ENCODE results near the gene UNC5B. TPM values are rescaled to one million over a fixed set of nuclear protein-coding genes. Genes with fewer than 3 reads are reported as not detected.

UNC5B gene
- total RNA-seq, 2 experiments from 2014 or later: not detected

DNA sequence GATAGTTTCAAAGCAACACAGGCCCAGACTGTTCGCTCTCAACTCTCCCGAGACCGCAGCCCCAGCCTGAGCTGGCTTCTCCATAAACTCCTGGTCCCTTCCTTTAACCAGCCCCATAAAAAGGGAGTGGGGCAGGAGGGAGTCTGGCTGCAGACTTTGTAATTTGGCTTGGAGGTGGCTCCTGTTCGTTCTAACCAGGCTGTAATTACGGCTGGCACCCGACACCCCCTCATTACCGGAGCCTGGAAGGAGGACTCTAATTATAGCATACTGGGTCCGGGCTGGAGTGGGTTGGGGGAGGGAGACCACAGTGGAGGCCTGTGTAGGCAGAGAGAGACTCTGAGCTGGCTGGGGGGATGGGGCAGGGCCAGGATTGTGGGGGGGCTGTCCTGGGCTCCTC, 49.7 kb downstream of the UNC5B start:
- Mint-ChIP-seq H3K4me1 (no peaks in the 10 kb centered on the region), H3K4me3 (no peak overlapping the region), H3K27me3 (peaks cover 3% of the 10 kb centered on the region), H3K36me3 (ENCODE audit: low read depth) (no peaks in the 10 kb centered on the region), H3K27ac (no peak overlapping the region), H3K9me3 (no peaks in the 10 kb centered on the region)
- ChIA-PET POLR2A (no interaction called here), CTCF (no interaction called here)
- DNase-seq: no peak

DNA sequence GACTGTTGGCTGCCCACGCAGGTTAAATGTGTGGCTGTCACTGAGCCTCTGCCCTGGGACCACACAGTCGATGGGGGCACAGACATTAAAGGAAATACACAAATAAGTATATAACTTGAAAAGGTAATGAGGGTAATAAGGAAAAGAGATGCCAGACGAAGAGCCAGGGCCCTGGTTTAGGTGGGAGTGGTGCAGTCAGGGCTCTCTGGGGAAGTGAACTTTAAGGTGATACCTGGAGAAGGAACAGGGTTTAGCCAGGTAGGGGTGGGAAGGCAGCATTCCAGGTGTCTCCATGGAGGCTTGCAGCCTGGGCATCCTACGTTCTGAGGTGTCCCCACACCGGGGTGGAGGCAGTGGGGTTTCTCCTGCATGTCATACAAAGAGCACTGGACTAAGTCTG, 50.4 kb downstream of the UNC5B start:
- Mint-ChIP-seq H3K9me3 (no peaks in the 10 kb centered on the region), H3K27ac (no peak overlapping the region), H3K36me3 (ENCODE audit: low read depth) (no peaks in the 10 kb centered on the region), H3K27me3 (no peaks in the 10 kb centered on the region), H3K4me3 (no peak overlapping the region), H3K4me1 (no peaks in the 10 kb centered on the region)
- ChIA-PET CTCF (no interaction called here), POLR2A (no interaction called here)
- no peak for DNase-seq

DNA sequence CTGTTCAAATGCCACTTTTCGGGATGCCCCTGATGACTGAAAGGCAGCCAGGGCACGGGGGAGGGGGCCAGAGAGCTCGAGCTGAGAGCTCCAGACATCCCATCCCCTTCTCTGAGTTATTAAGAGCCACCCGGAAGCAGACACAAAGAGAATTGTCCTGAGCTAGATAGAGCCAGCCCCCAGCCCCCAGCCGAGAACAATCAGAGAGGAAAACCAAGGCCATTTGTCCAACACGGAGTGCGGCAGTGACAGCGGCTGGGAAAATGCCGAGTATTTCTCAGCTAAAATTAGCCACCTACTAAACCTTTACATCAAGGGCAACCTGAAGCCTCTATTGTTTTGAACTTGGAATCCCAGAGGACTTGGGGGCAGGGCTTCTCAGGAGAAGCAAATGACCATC, 51.0 kb downstream of the UNC5B start:
- no peak for DNase-seq
- H3K4me3 Mint-ChIP-seq: no peak overlapping the region
- ChIA-PET CTCF (no interaction called here), POLR2A (no interaction called here)
- no peaks in the 10 kb centered on the region for H3K9me3 Mint-ChIP-seq
- no peaks in the 10 kb centered on the region for H3K4me1 Mint-ChIP-seq
- no peak overlapping the region for H3K27ac Mint-ChIP-seq
- no peaks in the 10 kb centered on the region for H3K36me3 Mint-ChIP-seq (ENCODE audit: low read depth)
- no peaks in the 10 kb centered on the region for H3K27me3 Mint-ChIP-seq

DNA sequence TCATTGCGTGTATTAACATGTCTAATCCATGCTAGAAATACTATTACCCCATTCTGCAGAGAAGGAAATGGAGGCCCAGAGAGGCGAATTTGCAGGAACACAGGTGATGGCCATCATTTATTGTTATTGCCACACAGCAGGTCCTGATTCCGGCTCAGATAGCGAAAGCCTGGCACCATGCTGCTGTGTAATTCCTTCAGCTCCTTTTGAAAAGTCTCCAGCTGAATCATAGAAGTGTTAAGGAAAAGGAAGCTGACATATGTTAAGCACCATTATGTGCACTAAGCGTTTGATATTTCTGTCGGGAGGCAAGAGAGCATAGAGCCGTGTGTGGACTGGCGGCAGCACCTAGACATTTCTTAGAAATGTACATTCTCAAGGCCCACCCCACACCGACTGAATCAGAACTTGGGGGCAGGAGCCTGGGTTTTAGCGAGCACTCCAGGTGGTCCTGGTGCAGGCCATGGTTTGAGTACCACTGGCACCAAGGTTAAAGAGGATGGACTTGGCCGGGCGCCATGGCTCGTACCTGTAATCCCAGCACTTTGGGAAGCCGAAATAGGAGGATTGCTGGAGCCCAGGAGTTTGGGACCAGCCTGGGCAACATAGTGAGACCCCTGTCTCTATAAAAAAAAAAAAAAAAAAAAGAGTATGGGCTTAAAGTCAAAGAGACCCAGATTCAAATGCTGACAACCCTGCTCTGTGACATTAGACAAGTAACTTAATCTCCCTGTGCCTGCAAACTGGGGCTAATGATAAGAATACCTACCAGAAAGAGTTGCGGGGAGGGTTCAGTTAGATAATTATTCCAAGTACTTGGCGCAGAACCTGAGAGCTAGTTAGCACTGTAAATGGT, 52.2 kb downstream of the UNC5B start:
- ChIA-PET CTCF (no interaction called here), POLR2A (no interaction called here)
- no peak overlapping the region for H3K27ac Mint-ChIP-seq
- no peak overlapping the region for H3K4me3 Mint-ChIP-seq
- no peaks in the 10 kb centered on the region for H3K27me3 Mint-ChIP-seq
- H3K36me3 Mint-ChIP-seq (ENCODE audit: low read depth): no peaks in the 10 kb centered on the region
- no peak for DNase-seq
- no peaks in the 10 kb centered on the region for H3K9me3 Mint-ChIP-seq
- no peaks in the 10 kb centered on the region for H3K4me1 Mint-ChIP-seq

DNA sequence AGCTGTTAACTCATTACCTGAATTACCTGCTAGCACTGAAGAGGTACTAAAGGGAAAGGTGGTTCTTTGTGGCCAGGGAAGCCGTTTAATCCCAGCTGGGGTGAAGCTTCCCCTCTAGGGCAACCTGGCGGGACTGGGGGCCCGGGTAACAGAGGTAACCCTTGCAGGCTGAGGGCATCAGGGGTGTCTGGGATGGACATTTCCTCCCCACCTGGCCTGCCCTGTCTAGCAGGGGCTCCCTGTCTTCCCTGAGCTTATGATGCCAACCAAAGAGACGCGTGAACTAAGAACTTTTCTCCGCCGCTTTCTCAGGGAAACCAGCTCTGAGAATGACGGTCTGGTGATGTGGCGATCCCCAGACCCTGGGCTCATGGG, 52.8 kb downstream of the UNC5B start:
- Mint-ChIP-seq H3K27ac (no peak overlapping the region), H3K27me3 (no peaks in the 10 kb centered on the region), H3K36me3 (ENCODE audit: low read depth) (no peaks in the 10 kb centered on the region), H3K4me3 (no peak overlapping the region), H3K4me1 (no peaks in the 10 kb centered on the region), H3K9me3 (no peaks in the 10 kb centered on the region)
- no peak for DNase-seq
- POLR2A ChIA-PET: no interaction called here
- CTCF ChIA-PET: no interaction called here

DNA sequence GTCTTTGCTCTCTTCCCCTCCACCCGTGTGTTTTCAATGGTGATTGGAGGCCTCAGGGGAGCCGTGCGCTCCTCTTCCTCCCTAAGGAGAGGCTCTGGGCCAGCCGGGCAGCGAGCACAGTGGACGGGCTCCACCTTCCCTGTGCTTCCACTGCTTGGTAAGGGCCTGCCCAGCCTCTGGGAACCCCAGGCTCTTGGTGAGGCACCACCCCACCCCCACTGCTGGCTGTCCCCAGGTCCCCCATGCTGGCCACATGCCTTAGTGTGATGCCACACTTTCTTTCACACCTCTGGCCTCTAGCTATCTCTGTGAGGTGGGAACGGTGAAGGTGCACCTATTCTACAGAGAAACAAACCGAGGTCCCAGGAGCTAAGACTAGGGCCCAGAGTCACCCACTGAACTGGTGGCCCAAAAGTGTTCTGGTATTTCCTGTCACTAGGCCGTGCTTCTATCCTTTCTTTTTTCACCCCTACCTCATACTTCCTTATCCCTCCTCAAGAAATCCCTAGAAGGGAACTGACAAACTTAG, 53.3 kb downstream of the UNC5B start:
- Mint-ChIP-seq H3K9me3 (no peaks in the 10 kb centered on the region), H3K27ac (no peak overlapping the region), H3K4me1 (no peaks in the 10 kb centered on the region), H3K27me3 (no peaks in the 10 kb centered on the region), H3K4me3 (no peak overlapping the region), H3K36me3 (ENCODE audit: low read depth) (no peaks in the 10 kb centered on the region)
- no peak for DNase-seq
- POLR2A ChIA-PET: no interaction called here
- CTCF ChIA-PET: no interaction called here

DNA sequence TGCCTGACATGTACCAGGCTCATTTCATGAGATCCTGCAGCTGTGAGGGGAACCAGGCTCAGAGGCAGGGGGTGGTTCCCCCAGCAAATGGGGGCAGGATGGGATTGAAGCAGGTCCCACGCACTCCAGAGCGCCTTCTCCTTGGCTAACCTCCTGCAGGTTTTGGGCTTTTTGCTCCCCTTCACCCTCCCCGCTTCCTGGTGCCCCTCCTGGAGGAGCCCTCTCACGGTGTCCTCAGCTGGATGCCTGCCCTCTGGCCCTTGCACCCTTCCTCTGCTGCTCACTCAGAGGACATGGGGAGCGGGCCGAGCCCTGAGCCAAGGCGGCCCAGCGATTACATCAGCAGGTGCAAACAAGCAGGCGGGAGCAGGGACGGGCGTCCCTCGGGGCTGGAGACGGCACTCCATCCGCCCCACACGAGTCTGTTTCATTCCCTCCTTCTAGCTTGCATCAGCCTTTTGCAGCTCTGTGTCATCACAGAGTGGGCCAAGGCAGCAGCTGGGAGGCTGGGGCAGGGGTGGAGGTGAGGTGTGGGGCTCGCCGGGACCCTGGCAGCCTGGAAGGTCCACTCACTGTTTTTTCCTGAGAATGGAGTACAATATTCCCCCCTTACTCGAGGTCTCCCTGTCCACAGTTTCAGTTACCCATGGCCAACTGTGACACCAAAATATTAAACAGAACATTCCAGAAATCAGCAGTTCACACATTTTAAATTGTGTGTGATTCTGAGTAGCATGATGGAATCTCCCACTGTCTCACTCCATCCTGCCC, 54.0 kb downstream of the UNC5B start:
- no peak for DNase-seq
- no peak overlapping the region for H3K4me3 Mint-ChIP-seq
- no peaks in the 10 kb centered on the region for H3K36me3 Mint-ChIP-seq (ENCODE audit: low read depth)
- no peaks in the 10 kb centered on the region for H3K9me3 Mint-ChIP-seq
- H3K4me1 Mint-ChIP-seq: no peaks in the 10 kb centered on the region
- no peaks in the 10 kb centered on the region for H3K27me3 Mint-ChIP-seq
- H3K27ac Mint-ChIP-seq: no peak overlapping the region
- ChIA-PET POLR2A (no interaction called here), CTCF (no interaction called here)

DNA sequence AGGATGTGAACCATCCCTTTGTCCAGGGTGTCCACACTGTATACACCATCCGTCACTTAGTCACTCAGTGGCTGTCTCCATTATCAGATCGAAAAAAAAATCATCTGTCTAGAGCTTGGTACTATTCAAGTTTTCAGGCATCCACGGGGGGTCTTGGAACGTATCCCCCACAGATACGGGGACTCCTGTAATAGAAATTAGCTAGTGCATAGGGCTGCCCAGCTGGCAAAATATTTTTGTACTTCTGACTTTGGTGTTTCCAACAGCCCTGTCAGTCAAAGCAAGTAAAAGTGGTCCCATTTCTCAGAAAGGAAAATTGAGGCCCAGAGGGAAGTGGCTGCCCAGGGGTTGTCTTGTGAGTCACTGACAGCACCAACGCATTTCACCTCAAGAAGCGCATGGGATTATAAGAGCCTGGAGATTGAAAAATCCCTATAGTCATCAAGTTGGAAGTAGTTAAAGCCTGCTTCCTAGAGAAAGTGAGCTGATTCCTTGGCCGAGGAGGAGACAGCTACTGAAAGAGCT, 54.6 kb downstream of the UNC5B start:
- H3K36me3 Mint-ChIP-seq (ENCODE audit: low read depth): no peaks in the 10 kb centered on the region
- H3K9me3 Mint-ChIP-seq: no peaks in the 10 kb centered on the region
- no peak overlapping the region for H3K27ac Mint-ChIP-seq
- H3K4me3 Mint-ChIP-seq: no peak overlapping the region
- POLR2A ChIA-PET: no interaction called here
- H3K27me3 Mint-ChIP-seq: no peaks in the 10 kb centered on the region
- DNase-seq: no peak
- no peaks in the 10 kb centered on the region for H3K4me1 Mint-ChIP-seq
- CTCF ChIA-PET: interaction anchor here (0.7 kb wide), 1 partner anchor 647 kb away, joined by 3 read pairs; no protein-coding TSS in a partner anchor

DNA sequence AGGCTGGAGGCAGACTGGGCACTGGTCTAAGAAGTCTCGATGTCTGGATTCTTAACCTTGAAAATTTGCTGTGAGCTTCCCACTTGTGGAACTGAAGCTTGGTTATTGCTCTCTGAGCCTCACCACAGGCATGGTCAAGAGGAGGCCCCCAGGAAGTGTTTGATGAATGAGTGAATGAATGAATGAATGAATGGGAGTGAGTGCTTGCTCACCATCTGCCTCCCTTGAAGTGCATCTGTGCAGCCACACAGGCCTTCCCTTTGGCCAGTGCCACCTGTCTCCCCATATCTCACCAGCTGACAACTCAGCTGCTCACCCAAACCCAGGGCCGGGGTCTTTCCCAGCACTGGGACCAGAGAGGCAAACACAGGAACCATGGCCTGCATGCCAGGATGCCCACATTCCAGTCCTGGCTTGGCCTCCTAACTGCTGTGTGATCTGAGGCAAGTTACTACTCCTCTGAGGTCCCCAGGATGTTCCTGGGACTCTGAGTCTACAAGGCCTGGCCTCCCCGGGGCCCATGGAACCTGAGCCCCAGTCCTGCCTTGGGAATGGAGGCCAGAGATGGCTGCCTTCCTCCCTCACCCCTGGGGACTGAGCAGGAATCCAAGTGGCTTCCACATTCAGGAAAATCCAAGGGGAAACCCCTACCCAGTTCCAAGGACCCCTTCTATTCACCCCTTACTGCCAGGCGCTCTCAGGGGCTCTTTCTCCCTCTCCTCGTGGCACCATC, 55.3 kb downstream of the UNC5B start:
- no peak overlapping the region for H3K27ac Mint-ChIP-seq
- no peaks in the 10 kb centered on the region for H3K9me3 Mint-ChIP-seq
- H3K27me3 Mint-ChIP-seq: no peaks in the 10 kb centered on the region
- no peak for DNase-seq
- no peak overlapping the region for H3K4me3 Mint-ChIP-seq
- H3K36me3 Mint-ChIP-seq (ENCODE audit: low read depth): no peaks in the 10 kb centered on the region
- no peaks in the 10 kb centered on the region for H3K4me1 Mint-ChIP-seq
- ChIA-PET POLR2A (no interaction called here), CTCF (interaction anchor here (0.7 kb wide), 1 partner anchor 648 kb away, joined by 3 read pairs; no protein-coding TSS in a partner anchor)

DNA sequence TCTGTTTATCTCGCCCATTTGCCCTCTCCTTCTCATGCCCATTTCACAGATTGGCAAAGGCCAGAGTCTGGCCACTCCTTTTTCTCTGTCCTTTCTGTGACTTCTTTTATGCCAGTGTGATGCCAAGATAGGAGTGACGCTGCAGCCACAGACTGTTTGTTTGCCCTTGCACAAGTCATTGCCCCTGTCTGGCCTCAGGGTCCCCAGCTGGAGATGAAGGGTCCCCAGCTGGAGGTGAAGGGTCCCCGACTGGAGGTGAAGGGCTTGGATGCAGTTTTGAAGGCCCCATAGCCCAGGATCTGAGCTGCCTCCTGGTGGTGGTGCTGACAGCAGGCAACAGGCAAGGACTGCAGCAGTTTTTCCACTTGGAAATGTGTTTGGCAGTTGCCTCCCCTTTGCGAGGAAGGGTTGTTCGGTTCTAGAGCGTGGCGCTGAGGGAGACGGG, 55.9 kb downstream of the UNC5B start:
- no peaks in the 10 kb centered on the region for H3K27me3 Mint-ChIP-seq
- ChIA-PET POLR2A (no interaction called here), CTCF (no interaction called here)
- H3K4me1 Mint-ChIP-seq: no peaks in the 10 kb centered on the region
- DNase-seq: no peak
- H3K36me3 Mint-ChIP-seq (ENCODE audit: low read depth): no peaks in the 10 kb centered on the region
- no peak overlapping the region for H3K27ac Mint-ChIP-seq
- H3K4me3 Mint-ChIP-seq: no peak overlapping the region
- no peaks in the 10 kb centered on the region for H3K9me3 Mint-ChIP-seq

DNA sequence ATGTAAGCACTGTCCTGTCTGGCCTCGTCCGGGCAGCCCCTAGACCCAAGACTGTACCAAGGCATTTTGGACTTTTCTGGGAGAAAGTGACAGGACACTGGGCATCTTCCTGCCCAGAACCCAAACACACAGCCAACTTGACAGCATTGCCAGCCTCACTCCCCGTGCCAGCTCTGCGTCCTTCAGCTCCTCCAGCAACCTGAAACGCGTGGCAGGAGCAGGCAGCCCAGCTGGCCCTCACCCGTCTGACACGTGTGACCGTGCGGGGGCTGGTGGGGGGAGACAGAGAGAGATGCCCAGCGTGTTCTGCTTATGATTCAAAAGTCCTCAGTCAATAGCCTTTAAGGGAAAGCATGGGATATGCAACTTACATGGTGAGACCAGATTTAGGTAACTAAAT, 56.4 kb downstream of the UNC5B start:
- ChIA-PET POLR2A (no interaction called here), CTCF (interaction anchor here (0.6 kb wide), 1 partner anchor 13 kb away, joined by 3 read pairs; no protein-coding TSS in a partner anchor)
- no peak for DNase-seq
- H3K27ac Mint-ChIP-seq: no peak overlapping the region
- H3K9me3 Mint-ChIP-seq: no peaks in the 10 kb centered on the region
- no peaks in the 10 kb centered on the region for H3K4me1 Mint-ChIP-seq
- H3K27me3 Mint-ChIP-seq: no peaks in the 10 kb centered on the region
- no peak overlapping the region for H3K4me3 Mint-ChIP-seq
- H3K36me3 Mint-ChIP-seq (ENCODE audit: low read depth): no peaks in the 10 kb centered on the region

DNA sequence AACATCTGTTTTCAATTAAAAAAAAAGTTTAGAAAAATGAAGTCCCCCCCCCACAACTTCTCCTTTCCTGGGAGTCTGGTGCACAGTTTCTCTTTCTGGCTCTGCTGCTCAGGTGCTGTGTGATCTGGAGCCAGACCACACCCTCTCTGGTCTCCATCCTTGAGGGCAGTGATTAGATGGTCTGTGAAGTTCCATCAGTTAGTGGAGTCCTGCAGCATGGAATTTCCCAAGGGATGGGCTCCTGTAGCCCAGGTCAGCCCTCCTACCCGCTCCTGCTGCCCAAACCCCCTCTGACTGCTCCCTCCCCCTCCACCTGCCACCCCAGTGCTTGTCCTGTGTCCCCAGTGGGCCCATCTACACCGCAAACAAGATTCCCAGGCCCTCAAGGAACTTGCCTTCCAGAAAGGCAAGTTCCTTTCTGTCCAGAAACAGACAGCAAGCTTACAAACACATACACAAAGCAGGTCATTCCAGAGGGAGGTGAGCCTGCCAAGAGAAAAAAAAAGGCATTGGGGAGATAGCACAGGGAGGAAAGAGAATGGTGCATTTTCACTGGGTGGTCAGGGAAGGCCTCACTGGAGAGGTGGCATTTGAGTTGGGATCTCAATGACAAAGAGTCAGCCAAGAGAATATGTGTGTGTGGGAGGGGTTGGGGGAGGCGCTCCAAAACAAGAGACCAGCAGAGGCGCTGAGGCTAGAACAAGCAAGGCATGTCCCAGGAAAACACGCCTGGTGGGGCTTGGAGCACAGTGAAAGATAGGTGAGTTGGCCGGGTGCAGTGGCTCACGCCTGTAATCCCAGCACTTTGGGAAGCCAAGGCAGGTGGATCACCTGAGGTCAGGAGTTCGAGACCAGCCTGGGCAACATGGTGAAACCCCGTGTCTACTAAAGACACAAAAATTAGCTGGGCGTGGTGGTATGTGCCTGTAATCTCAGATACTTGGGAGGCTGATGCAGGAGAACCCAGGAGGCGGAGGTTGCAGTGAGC, 57.2 kb downstream of the UNC5B start:
- Mint-ChIP-seq H3K36me3 (ENCODE audit: low read depth) (no peaks in the 10 kb centered on the region), H3K27ac (no peak overlapping the region)
- POLR2A ChIA-PET: no interaction called here

More for the DNA sequence above, 57.2 kb downstream of the UNC5B start:
- no peaks in the 10 kb centered on the region for H3K4me1 Mint-ChIP-seq
- CTCF ChIA-PET: interaction anchor here (0.6 to 2.4 kb wide), 5 partner anchors 10 to 54 kb away, joined by 3 to 7 read pairs (median 3); no protein-coding TSS in a partner anchor
- no peak for DNase-seq
- H3K27me3 Mint-ChIP-seq: no peaks in the 10 kb centered on the region
- no peak overlapping the region for H3K4me3 Mint-ChIP-seq
- H3K9me3 Mint-ChIP-seq: no peaks in the 10 kb centered on the region
